GM19452 (cell line): Measurements from ENCODE around the gene POLR3G.

Experiments used
- ATAC-seq: cut with Tn5 transposase; IDR thresholded peaks from one replicate; pipeline ENCODE4 v1.9.1; 2021; ENCODE audit not compliant: unreplicated experiment

Gene POLR3G

GRCh38 chr5:90549729-90550275 is 75.1 kb downstream of the POLR3G start:
- ATAC-seq, result no peak

DNA sequence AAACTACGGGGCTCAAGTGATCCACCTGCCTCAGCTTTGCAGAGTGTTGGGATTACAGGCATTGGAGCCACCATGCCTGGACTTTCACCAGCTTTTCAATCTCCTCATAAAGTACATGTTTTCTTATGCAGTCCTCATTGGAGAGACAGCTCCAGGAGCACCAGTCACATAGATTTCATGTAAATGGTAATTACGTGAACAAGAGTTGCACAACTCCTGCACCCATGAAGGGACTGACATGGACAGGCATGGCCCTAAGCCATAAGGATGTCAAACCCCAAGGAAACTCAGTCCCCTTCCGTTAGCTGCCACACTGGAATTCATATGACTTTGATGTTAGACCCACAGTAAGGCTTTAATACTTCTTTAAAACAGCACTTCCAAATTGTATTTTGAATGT is 76.3 kb downstream of the POLR3G start:
- ATAC-seq, result no peak

DNA sequence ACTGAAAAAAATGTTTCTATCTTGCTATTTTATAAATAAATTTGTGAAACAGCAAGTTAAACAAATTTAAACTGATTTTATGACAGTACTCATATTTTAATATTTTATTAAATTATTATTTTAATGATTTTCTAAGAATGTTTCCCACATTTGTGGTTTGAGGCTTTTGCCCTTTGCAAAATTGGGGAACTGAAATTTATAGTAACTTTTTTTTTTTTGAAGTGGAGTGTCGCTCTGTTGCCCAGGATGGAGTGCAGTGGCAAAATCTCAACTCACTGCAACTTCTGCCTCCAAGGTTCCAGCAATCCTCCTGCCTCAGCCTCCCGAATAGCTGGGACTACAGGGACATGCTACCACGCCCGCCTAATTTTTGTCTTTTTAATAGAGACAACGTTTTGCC is 76.7 kb downstream of the POLR3G start:
- ATAC-seq, result no peak

DNA sequence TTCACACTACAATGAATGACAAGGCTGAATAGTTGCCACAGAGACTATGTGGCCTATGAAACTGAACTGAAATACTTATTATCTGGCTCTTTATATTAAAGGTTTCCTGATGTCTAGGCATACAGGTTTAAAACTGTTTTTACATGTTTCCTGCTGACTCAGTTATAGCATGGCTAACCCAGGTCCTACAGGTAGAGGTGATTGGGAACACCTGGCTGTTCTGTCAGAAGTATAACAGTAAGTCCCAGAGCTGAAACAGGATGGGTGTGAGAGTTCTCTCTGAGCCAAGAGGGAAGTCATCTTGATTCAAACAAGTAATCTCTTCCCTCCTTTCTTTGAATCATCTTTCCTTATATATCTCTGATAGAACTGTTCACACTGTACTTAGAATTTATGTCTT is 79.0 kb downstream of the POLR3G start:
- ATAC-seq, result no peak

DNA sequence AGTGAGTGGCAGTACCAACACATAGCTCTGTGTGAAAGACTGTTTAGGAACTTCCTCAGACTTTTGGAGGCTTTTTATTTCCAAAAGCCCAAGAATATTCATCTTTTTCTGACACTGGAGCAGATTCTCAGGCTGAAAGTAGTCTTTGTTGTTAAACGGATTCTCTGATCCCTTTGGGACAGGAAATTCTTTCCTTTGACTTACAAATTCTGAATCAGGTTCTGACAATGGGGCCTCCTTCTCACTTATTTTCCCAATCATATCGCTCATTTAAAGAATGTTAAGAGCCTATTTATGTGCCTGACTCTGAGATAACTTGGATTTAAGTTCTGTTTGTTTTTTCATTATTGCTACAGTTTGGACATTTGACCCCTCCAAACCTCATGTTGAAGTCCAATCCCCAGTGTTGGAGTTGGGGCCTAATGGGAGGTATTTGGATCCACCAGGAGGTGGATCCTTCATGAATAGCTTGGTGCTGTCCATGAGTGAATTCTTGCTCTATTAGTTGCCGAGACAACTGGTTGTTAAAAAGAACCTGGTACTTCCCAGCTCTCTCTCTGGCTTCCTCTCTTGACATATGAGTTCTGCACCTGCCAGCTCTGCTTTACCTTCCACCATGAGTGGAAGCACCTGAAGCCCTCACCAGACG is 79.8 kb downstream of the POLR3G start:
- no peak for ATAC-seq

DNA sequence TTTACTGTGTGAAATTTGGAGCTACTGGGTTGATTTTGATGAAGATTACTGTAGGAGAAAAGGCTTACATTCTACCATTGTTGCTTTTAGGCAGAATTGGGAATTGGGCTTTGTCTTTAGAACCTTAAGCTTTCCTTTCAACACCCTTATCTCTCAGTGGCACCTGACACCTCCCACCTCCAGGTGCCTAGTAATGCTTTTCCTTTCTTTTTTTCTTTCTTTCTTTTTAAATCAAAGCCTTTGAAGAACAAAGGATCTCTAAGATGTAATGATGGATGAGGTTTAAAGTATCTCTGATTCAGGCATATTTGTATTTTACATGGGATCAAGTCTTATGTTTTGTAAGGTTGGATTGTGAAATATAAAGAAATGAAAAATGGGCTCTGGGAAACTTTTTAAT is 81.0 kb downstream of the POLR3G start:
- ATAC-seq, result no peak

DNA sequence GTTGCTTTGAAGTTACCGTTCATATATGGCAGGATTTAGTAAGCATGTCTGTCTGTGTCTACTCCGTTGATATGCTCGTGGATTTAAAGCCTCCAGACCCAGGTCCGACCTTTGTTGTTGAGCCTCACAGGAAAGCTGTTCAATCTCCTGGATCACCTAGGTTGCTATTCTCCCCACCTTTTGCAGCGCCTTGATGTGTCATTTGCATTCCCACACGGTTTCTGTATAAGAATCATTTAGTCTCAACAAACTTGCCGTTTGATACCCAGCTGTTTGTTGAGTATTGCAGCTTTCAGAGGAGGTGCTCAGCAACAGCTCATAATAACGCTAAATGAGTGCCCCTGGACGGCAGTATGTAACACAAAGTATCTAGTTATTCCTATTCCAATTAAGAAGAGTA is 82.7 kb downstream of the POLR3G start:
- ATAC-seq, result no peak

GRCh38 chr5:90557871-90558270 is 83.2 kb downstream of the POLR3G start:
- ATAC-seq, result no peak

DNA sequence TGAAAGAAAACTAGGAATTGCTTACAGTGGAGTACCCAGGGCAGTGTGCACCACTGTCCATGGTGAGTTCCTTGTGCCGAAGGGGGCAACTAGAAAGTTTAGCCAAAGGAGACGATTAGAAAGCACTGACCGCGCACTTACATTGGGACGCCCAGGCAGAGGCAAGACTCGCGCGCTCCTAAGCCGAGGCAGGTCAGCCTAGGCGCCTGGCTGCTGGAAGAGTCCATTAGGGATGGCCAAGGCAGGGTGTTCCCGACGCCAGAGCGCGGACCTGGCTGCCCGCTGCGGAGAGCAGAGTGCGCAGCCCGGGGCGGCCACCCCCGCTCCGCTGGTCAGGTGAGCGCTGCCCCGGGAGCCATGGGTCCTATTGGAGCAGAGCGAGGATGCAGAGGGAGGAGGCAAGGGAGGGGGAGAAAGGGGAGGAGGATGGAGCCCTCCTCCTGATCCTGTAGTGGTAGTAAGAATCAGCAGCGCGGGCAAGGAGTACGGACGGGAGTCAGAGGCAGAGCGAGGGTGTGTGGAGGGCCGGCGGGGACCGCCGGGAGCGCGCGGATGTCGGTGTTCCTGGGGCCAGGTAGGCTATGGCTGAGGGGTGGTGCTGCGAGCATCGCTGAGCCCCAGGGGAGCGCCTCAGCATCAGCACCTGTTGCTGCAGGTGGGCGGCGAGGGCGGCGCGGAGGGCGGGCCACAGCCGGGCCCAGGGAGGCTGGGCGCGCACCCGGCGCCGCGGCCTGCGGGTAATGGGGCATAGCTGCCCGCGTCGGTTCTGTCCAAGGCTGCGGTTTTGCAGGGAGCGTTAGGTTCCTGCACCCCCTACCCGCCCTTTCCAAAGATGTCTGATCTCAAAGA is 83.9 kb downstream of the POLR3G start, which contains the start of gene ADGRV1:
TSS of gene ADGRV1 (plus strand) at position 454 of the 849 bp plus-strand sequence. CDS start at position 553, 99 bp downstream.
- ATAC-seq, result no peak

DNA sequence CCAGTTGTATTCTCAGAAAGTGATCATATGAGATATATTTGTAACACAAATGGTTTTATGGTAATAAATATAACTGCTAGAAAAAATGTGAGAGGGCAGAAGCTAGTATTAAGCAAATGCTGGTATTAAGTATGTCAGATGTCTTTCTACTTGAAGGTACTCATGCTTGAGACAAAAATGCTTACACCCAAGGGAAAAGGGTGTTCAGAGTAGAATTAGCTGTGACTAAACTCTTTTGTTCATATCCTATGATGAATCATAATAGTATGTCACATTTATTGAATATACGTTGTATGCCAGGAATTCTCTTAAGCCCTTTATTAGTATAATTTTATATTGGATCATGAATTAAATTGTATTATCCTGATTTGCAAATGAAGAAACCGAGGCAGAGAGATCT is 86.1 kb downstream of the POLR3G start:
- no peak for ATAC-seq

- ATAC-seq, result no peak
These were observed 87.1 kb downstream of the POLR3G start for GRCh38 chr5:90561766-90562165.

DNA sequence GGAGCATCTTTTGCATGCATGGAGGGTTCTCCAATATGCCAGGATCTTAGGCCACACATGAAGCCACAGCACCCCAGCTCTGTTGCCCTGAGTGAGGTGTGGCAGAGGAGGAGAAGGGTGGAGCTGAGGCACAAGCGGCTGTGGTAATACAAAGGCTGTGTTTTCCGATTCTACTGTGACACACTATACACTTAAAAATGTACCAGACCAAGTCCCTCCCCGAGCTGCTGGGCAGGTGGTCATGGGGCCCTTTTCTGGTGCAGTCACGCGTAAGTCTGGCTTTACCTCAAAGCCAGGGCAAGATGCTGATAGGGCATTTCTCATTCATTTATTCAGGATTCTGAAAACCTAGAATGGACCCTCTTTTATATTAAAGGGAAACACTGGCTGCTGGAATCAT is 87.7 kb downstream of the POLR3G start:
- ATAC-seq, result no peak

GRCh38 chr5:90563108-90563507 is 88.4 kb downstream of the POLR3G start:
- no peak for ATAC-seq
